BJ (cell line): ENCODE measurements around the gene TSC22D2. TPM values are rescaled to one million over a fixed set of nuclear protein-coding genes. Genes with fewer than 3 reads are reported as not detected.
A peak's percentile ranks its signal among the peaks of the same experiment; 100 is the strongest.

Experiments
- CTCF ChIA-PET: fragments of 350-600 bp; formaldehyde crosslinking; extraction: SDS; loops from one replicate; lab custom pipeline; 2021; ENCODE audit warnings: antibody characterized with exemption, inconsistent platforms; lab: Yijun Ruan, JAX
- POLR2A ChIA-PET: fragments of 300-600 bp; sonication (Branson Sonifier 250); formaldehyde crosslinking; extraction: SDS; loops from one replicate; lab custom pipeline; 2021; ENCODE audit warnings: antibody characterized with exemption; lab: Charles Lee
- DNase-seq: peaks from one replicate; pipeline ENCODE4 v3.0.0-alpha.2; 2011; ENCODE audit warnings: low read depth
- H3K27me3 ChIP-seq: 2 replicates; pipeline ENCODE4 v1.6.0; 2011; ENCODE audit warnings: low read length; ENCODE audit not compliant: control insufficient read depth, insufficient read depth
- H3K36me3 ChIP-seq: 2 replicates; pipeline ENCODE4 v1.5.1; 2011; ENCODE audit warnings: low read length; ENCODE audit not compliant: control insufficient read depth, insufficient read depth
- H3K4me3 ChIP-seq: 2 replicates; pipeline ENCODE4 v1.5.1; 2011; ENCODE audit warnings: low read depth, mild to moderate bottlenecking, control low read depth, low read length
- CTCF ChIP-seq: IDR thresholded peaks from 2 replicates; pipeline ENCODE4 v1.5.1; 2011; ENCODE audit warnings: low read depth, mild to moderate bottlenecking, control low read depth, inconsistent platforms, low read length, moderate library complexity; ENCODE audit not compliant: insufficient read depth
- polyA plus RNA-seq: library from polyadenylated mRNA; depleted of rRNA; stranded (reverse); fragments of >200 nt; gene quantifications from 2 replicates; pipeline ENCODE4 v1.2.3, GENCODE V29; 2011

Gene TSC22D2
- polyA plus RNA-seq, 1 experiment = 8.4 TPM

GRCh38 chr3:150462108-150462507 is 54.0 kb downstream of the TSC22D2 start:
- no peak for TF ChIP-seq CTCF
- CTCF ChIA-PET = interaction anchor here (0.8 kb wide), 1 partner anchor 8 kb away, joined by 3 read pairs; no protein-coding TSS in a partner anchor
- Histone ChIP-seq H3K27me3 (no peaks in the 10 kb centered on the region), H3K4me3 (no peak overlapping the region), H3K36me3 (0 out of 2 replicates have a peak, but pooled peaks cover 2% of the 10 kb centered on the region)
- POLR2A ChIA-PET = interaction anchor here (0.7 kb wide), 1 partner anchor 133 kb away, joined by 4 read pairs; no protein-coding TSS in a partner anchor
- no peak for DNase-seq

- DNase-seq = no peak
- H3K36me3 ChIP-seq = no peaks in the 10 kb centered on the region
- POLR2A ChIA-PET = no interaction called here
- no peaks in the 10 kb centered on the region for H3K27me3 ChIP-seq
- CTCF ChIA-PET = interaction anchor here (0.6 kb wide), 1 partner anchor 32 kb away, joined by 3 read pairs; no protein-coding TSS in a partner anchor
- no peak overlapping the region for H3K4me3 ChIP-seq
- no peak for TF ChIP-seq CTCF
Observed at GRCh38 chr3:150464684-150465083, 56.6 kb downstream of the TSC22D2 start.

GRCh38 chr3:150467381-150467780 is 59.3 kb downstream of the TSC22D2 start:
- Histone ChIP-seq H3K27me3 (no peaks in the 10 kb centered on the region), H3K4me3 (no peak overlapping the region), H3K36me3 (no peaks in the 10 kb centered on the region)
- CTCF ChIA-PET = no interaction called here
- no peak for DNase-seq
- no peak for TF ChIP-seq CTCF
- POLR2A ChIA-PET = no interaction called here

- Histone ChIP-seq H3K27me3 (no peaks in the 10 kb centered on the region), H3K4me3 (no peak overlapping the region), H3K36me3 (no peaks in the 10 kb centered on the region)
- TF ChIP-seq CTCF = no peak
- POLR2A ChIA-PET = interaction anchor here (0.9 kb wide), 1 partner anchor 12 kb away, joined by 3 read pairs; no protein-coding TSS in a partner anchor
- CTCF ChIA-PET = interaction anchor here (1.0 to 1.1 kb wide), 2 partner anchors 8 to 59 kb away, joined by 3 to 4 read pairs; no protein-coding TSS in a partner anchor
- DNase-seq = peak; percentile 88
Observed at GRCh38 chr3:150469031-150469930, 61.2 kb downstream of the TSC22D2 start.
